HCT116 (cell line): Measurements from ENCODE around the gene TOX2.

Experiments
- CTCF ChIP-seq, 3 experiments: fragments of 200-600 bp in 1 of 3; sonication (generic) in 1 of 3; IDR thresholded peaks in 2 of 3; conservative IDR thresholded peaks in 1 of 3; 2 replicates each; pipeline ENCODE4 v1.5.1; 2012 to 2017; ENCODE audit warnings: low read depth in 2 of 3, low read length in 2 of 3, antibody characterized with exemption in 1 of 3, borderline replicate concordance in 1 of 3, control low read depth in 1 of 3, mild to moderate bottlenecking in 1 of 3, mixed read lengths in 1 of 3, mixed run types in 1 of 3, moderate library complexity in 1 of 3; ENCODE audit not compliant: insufficient read depth in 1 of 3
- ELF1 ChIP-seq: IDR thresholded peaks from 2 replicates; pipeline ENCODE4 v1.6.1; 2012; ENCODE audit warnings: low read depth, borderline replicate concordance
- EZH2phosphoT487 ChIP-seq: fragments of 200-600 bp; IDR thresholded peaks from 2 replicates; pipeline ENCODE4 v1.6.1; 2018; ENCODE audit warnings: antibody characterized with exemption, borderline replicate concordance
- FOSL1 ChIP-seq: IDR thresholded peaks from 2 replicates; pipeline ENCODE4 v1.6.1; 2012; ENCODE audit warnings: low read depth
- RAD21 ChIP-seq: IDR thresholded peaks from 2 replicates; pipeline ENCODE4 v1.6.1; 2012; ENCODE audit warnings: low read depth, mild to moderate bottlenecking
- REST ChIP-seq: IDR thresholded peaks from 2 replicates; pipeline ENCODE4 v1.6.1; 2012; ENCODE audit warnings: low read depth
- SP1 ChIP-seq: IDR thresholded peaks from 2 replicates; pipeline ENCODE4 v1.6.1; 2012; ENCODE audit warnings: low read depth
- YY1 ChIP-seq: IDR thresholded peaks from 2 replicates; pipeline ENCODE4 v1.6.1; 2011; ENCODE audit warnings: low read length, low read depth, moderate library complexity, mild to moderate bottlenecking; ENCODE audit not compliant: insufficient replicate concordance; ENCODE audit errors: extremely low read depth

GRCh38 chr20:43969028-43969447 lies 54.4 kb downstream of the TOX2 start:
- TF ChIP-seq SP1 = no peak
- TF ChIP-seq RAD21 = no peak
- TF ChIP-seq EZH2phosphoT487 = no peak
- no peak for TF ChIP-seq CTCF (IDR thresholded peaks at IDR 0.05 in 2 of 3, conservative IDR thresholded peaks at IDR 0.05 in 1 of 3; ENCODE audit: borderline replicate concordance in 1 of 3, insufficient read depth in 1 of 3, low read depth in 2 of 3, low read length in 2 of 3)
- no peak for TF ChIP-seq ELF1
- no peak for TF ChIP-seq YY1
- no peak for TF ChIP-seq REST
- TF ChIP-seq FOSL1 = no peak
